Rectal smooth muscle tissue (tissue), 1 donor: ENCODE data around the gene AHRR.

ENCODE experiments used
- H3K27ac ChIP-seq: one replicate; pipeline ENCODE4 v1.7.0; 2013; ENCODE audit warnings: low read depth, low read length, inconsistent platforms
- H3K27me3 ChIP-seq: one replicate; pipeline ENCODE4 v1.7.0; 2013; ENCODE audit warnings: low read length; ENCODE audit not compliant: control insufficient read depth, insufficient read depth
- H3K36me3 ChIP-seq: one replicate; pipeline ENCODE4 v1.7.0; 2013; ENCODE audit warnings: low read length; ENCODE audit not compliant: control insufficient read depth, insufficient read depth
- H3K4me1 ChIP-seq: one replicate; pipeline ENCODE4 v1.7.0; 2013; ENCODE audit warnings: low read length; ENCODE audit not compliant: control insufficient read depth, insufficient read depth
- H3K4me3 ChIP-seq: one replicate; pipeline ENCODE4 v1.7.0; 2013; ENCODE audit warnings: low read length
- H3K9ac ChIP-seq: one replicate; pipeline ENCODE4 v1.7.0; 2013; ENCODE audit warnings: low read length

The AHRR gene

GRCh38 chr5:429453-430188 is 108.1 kb downstream of the AHRR start:
- Histone ChIP-seq H3K27me3 (no peaks in the 10 kb centered on the region), H3K9ac (no peak overlapping the region), H3K4me1 (no peaks in the 10 kb centered on the region), H3K27ac (peak overlapping the region; percentile 65), H3K4me3 (peak overlapping the region; percentile 1), H3K36me3 (no peaks in the 10 kb centered on the region)

GRCh38 chr5:430214-430925 is 108.9 kb downstream of the AHRR start:
- Histone ChIP-seq H3K9ac (no peak overlapping the region), H3K36me3 (no peaks in the 10 kb centered on the region), H3K4me3 (no peak overlapping the region), H3K27ac (peak overlapping the region; percentile 11), H3K27me3 (no peaks in the 10 kb centered on the region), H3K4me1 (no peaks in the 10 kb centered on the region)

GRCh38 chr5:431001-431710 is 109.6 kb downstream of the AHRR start:
- no peak overlapping the region for H3K4me3 ChIP-seq
- no peak overlapping the region for H3K27ac ChIP-seq
- H3K36me3 ChIP-seq, result no peaks in the 10 kb centered on the region
- H3K4me1 ChIP-seq, result no peaks in the 10 kb centered on the region
- no peak overlapping the region for H3K9ac ChIP-seq
- H3K27me3 ChIP-seq, result no peaks in the 10 kb centered on the region

- H3K4me1 ChIP-seq, result no peaks in the 10 kb centered on the region
- H3K36me3 ChIP-seq, result no peaks in the 10 kb centered on the region
- H3K9ac ChIP-seq, result no peak overlapping the region
- no peak overlapping the region for H3K4me3 ChIP-seq
- no peaks in the 10 kb centered on the region for H3K27me3 ChIP-seq
- no peak overlapping the region for H3K27ac ChIP-seq
These were observed 110.2 kb downstream of the AHRR start for GRCh38 chr5:431711-432050.

- Histone ChIP-seq H3K9ac (no peak overlapping the region), H3K36me3 (no peaks in the 10 kb centered on the region), H3K27ac (no peak overlapping the region), H3K27me3 (no peaks in the 10 kb centered on the region), H3K4me3 (no peak overlapping the region), H3K4me1 (no peaks in the 10 kb centered on the region)
These were observed 110.8 kb downstream of the AHRR start for GRCh38 chr5:432201-432927.

GRCh38 chr5:432928-433791 is 111.6 kb downstream of the AHRR start:
- Histone ChIP-seq H3K4me3 (no peak overlapping the region), H3K27ac (no peak overlapping the region), H3K4me1 (no peaks in the 10 kb centered on the region), H3K27me3 (no peaks in the 10 kb centered on the region), H3K36me3 (no peaks in the 10 kb centered on the region), H3K9ac (no peak overlapping the region)

- Histone ChIP-seq H3K27ac (no peak overlapping the region), H3K4me3 (no peak overlapping the region), H3K9ac (no peak overlapping the region), H3K4me1 (no peaks in the 10 kb centered on the region), H3K27me3 (no peaks in the 10 kb centered on the region), H3K36me3 (no peaks in the 10 kb centered on the region)
These were observed 112.3 kb downstream of the AHRR start for GRCh38 chr5:433836-434235.

- no peak overlapping the region for H3K27ac ChIP-seq
- peaks cover 2% of the 10 kb centered on the region for H3K27me3 ChIP-seq
- no peaks in the 10 kb centered on the region for H3K36me3 ChIP-seq
- H3K9ac ChIP-seq, result no peak overlapping the region
- no peaks in the 10 kb centered on the region for H3K4me1 ChIP-seq
- no peak overlapping the region for H3K4me3 ChIP-seq
These were observed 113.1 kb downstream of the AHRR start for GRCh38 chr5:434443-435146.

- Histone ChIP-seq H3K27me3 (peaks cover 2% of the 10 kb centered on the region), H3K36me3 (no peaks in the 10 kb centered on the region), H3K4me1 (no peaks in the 10 kb centered on the region), H3K4me3 (no peak overlapping the region), H3K27ac (no peak overlapping the region), H3K9ac (no peak overlapping the region)
These were observed 113.8 kb downstream of the AHRR start for GRCh38 chr5:435156-435790.

- no peak overlapping the region for H3K27ac ChIP-seq
- H3K9ac ChIP-seq, result no peak overlapping the region
- peaks cover 2% of the 10 kb centered on the region for H3K27me3 ChIP-seq
- H3K4me3 ChIP-seq, result no peak overlapping the region
- no peaks in the 10 kb centered on the region for H3K36me3 ChIP-seq
- H3K4me1 ChIP-seq, result no peaks in the 10 kb centered on the region
These were observed 114.6 kb downstream of the AHRR start for GRCh38 chr5:435961-436640.

- H3K27ac ChIP-seq, result no peak overlapping the region
- no peak overlapping the region for H3K4me3 ChIP-seq
- no peak overlapping the region for H3K9ac ChIP-seq
- H3K36me3 ChIP-seq, result no peaks in the 10 kb centered on the region
- peaks cover 2% of the 10 kb centered on the region for H3K27me3 ChIP-seq
- no peaks in the 10 kb centered on the region for H3K4me1 ChIP-seq
These were observed 115.1 kb downstream of the AHRR start for GRCh38 chr5:436641-436975.
